Fibroblast of lung (primary cell): ENCODE results near the gene GPX4.

Experiments used
- CTCF ChIP-seq, 2 donors: IDR thresholded peaks in 1 of 2; conservative IDR thresholded peaks in 1 of 2; 1 replicate in 1 of 2; 2 replicates in 1 of 2; pipeline ENCODE4 v1.5.1; 2011 to 2012; ENCODE audit warnings: low read length in 2 of 2, control low read depth in 1 of 2, inconsistent platforms in 1 of 2, low read depth in 1 of 2, mild to moderate bottlenecking in 1 of 2
- EZH2 ChIP-seq: IDR thresholded peaks from 2 replicates; pipeline ENCODE4 v1.5.1; 2012; ENCODE audit warnings: low read length, control low read depth, mild to moderate bottlenecking; ENCODE audit errors: missing control alignments

- TF ChIP-seq CTCF (conservative IDR thresholded peaks at IDR 0.05 in 1 of 2, IDR thresholded peaks at IDR 0.05 in 1 of 2; ENCODE audit: low read depth in 1 of 2, low read length in 2 of 2) = no peak
- no peak for TF ChIP-seq EZH2
These were observed 23.2 kb upstream of the GPX4 start for GRCh38 chr19:1080360-1081161.
